Upper lobe of left lung (tissue), 4 donors: ENCODE results near the gene FCHO1.

Source experiments
- CTCF ChIP-seq, 6 experiments: fragments of 450-650 bp in 4 of 6; fragments of 200-600 bp in 2 of 6; sonication (generic) in 2 of 6; IDR thresholded peaks; one replicate each; pipeline ENCODE4 v1.5.1; 2016 to 2019; ENCODE audit warnings: antibody characterized with exemption in 6 of 6
- POLR2A ChIP-seq, 4 donors: fragments of 450-650 bp; IDR thresholded peaks; one replicate each; pipeline ENCODE4 v1.5.1; 2016 to 2017; ENCODE audit warnings: antibody characterized with exemption in 4 of 4, mild to moderate bottlenecking in 2 of 4

GRCh38 chr19:17720440-17720839 lies 30.8 kb upstream of the FCHO1 start:
- TF ChIP-seq CTCF (IDR thresholded peaks at IDR 0.05) (no peak), POLR2A (IDR thresholded peaks at IDR 0.05) (no peak)
